Retinal pigment epithelial cell (primary cell): ENCODE measurements around the gene CRIM1.
A peak's percentile ranks its signal among the peaks of the same experiment; 100 is the strongest.

Source experiments
- DNase-seq: peaks from one replicate; pipeline ENCODE4 v3.0.0-alpha.2; 2010; ENCODE audit warnings: low read depth
- H3K4me3 ChIP-seq: 2 replicates; pipeline ENCODE4 v1.5.1; 2011; ENCODE audit warnings: mild to moderate bottlenecking, low read length, control low read depth, moderate library complexity
- TF ChIP-seq, protein P1 (sequence below): conservative IDR thresholded peaks from 2 replicates; pipeline ENCODE4 v1.5.1; 2011; ENCODE audit warnings: low read depth, low read length, control low read depth, inconsistent platforms

Gene CRIM1

GRCh38 chr2:36352701-36353100, 2.9 kb upstream of the CRIM1 start:
- no peak overlapping the region for H3K4me3 ChIP-seq
- DNase-seq, result no peak
- TF ChIP-seq, protein P1, sequence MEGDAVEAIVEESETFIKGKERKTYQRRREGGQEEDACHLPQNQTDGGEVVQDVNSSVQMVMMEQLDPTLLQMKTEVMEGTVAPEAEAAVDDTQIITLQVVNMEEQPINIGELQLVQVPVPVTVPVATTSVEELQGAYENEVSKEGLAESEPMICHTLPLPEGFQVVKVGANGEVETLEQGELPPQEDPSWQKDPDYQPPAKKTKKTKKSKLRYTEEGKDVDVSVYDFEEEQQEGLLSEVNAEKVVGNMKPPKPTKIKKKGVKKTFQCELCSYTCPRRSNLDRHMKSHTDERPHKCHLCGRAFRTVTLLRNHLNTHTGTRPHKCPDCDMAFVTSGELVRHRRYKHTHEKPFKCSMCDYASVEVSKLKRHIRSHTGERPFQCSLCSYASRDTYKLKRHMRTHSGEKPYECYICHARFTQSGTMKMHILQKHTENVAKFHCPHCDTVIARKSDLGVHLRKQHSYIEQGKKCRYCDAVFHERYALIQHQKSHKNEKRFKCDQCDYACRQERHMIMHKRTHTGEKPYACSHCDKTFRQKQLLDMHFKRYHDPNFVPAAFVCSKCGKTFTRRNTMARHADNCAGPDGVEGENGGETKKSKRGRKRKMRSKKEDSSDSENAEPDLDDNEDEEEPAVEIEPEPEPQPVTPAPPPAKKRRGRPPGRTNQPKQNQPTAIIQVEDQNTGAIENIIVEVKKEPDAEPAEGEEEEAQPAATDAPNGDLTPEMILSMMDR, result peak; percentile 27

- TF ChIP-seq, protein P1, result no peak
- H3K4me3 ChIP-seq, result peak overlapping the region; percentile 65
- no peak for DNase-seq
Measured at GRCh38 chr2:36354811-36355150, 797 bp upstream of the CRIM1 start.

- H3K4me3 ChIP-seq, result peak overlapping the region; percentile 96
- DNase-seq, result no peak
Measured at GRCh38 chr2:36355890-36356297, 316 bp downstream of the CRIM1 start.

GRCh38 chr2:36356298-36356989, 866 bp downstream of the CRIM1 start:
- DNase-seq, result no peak
- H3K4me3 ChIP-seq, result peak overlapping the region; percentile 96
- TF ChIP-seq, protein P1, result no peak

More at GRCh38 chr2:36355890-36356297, 316 bp downstream of the CRIM1 start:
- TF ChIP-seq, protein P1, result no peak

DNA sequence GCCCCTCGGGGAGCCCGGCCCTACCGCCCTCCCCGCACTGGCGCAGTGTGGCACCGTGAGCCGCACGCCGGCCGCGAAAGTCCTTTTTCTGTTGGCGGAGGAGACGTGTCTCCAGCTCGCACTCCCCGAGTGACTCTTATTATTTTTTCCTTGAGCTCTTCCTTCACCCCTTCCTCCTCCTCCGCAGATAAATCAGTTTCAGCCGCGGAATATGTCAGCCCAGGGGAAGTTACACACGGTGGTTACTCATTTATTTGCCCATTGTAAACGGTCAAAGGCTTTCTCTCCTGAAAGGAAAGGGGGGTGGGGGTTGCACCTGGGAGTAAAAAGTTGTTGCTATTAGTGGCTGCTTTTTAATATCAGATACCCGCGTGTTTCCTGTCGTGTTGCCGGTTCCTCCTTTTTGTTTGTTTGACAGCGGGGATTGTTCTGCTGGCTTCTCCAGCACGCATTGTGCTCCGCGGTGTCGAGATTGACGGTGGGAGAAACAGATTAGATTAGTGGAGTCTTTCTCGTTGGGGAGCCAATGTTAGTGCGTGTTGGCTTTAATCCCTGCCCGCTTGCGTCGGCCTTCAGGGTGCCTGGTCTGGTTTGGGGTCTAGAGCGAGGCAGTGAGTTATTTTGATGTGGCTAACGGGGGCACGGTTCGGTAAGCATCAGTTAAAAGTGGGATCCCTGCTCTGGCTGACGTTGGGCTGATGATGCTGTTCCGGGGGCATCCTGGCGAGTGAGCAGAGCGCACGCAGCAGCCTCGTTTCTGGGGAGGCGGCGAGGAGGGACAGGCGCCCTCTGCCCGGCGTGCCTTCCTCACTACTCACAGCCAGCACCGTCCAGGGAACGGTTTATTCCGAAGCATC, 1.6 kb downstream of the CRIM1 start:
- TF ChIP-seq, protein P1, result no peak
- DNase-seq, result no peak
- H3K4me3 ChIP-seq, result peak overlapping the region; percentile 96

DNA sequence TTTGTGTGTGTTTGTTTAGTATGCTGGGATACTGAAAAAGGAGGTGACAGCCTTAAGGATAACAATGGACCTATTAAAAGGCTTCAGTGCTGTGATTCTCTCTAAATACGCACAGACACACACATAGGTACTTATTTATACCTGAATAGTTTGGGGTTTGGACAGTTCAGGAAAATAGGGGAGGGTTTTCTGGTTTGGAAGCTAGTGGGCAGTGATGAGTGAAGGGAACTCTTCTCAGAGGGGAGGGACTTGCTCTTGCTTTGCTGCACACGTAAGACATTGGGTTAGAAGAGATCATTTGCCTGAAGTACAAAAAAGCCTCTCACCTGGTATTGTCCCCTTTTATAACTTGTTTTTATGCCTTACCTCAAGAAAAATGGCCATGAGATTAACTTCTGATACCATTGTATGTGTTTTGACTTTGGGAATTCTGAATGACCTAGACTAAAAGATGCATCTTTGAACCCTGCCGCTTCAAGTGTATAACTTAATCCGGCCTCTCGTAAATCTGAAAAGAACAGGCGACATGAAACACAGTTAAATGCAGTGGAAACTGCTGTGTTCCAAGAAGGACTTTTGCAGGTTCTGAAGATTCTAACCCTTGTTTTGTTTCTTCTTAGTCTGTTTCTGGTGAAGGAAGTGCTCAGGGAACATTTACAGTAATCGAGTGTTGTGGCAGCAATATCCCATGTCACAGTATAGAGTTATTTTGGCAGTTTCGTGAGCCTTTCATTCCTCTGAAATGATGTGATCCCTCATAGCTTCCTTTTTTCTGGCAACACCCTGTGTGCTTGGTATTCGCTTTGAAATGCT, 2.5 kb downstream of the CRIM1 start:
- TF ChIP-seq, protein P1, result peak; percentile 58
- peak overlapping the region; percentile 96 for H3K4me3 ChIP-seq
- DNase-seq, result no peak
